HG02642 (cell line): ENCODE data around the gene TMEM8B.
"Not testable (repeated sequence)": the region's sequence is repeated elsewhere in the genome, so short reads cannot be mapped to it uniquely, and the experiment has no call there.

Experiments used
- ATAC-seq: cut with Tn5 transposase; IDR thresholded peaks from one replicate; pipeline ENCODE4 v1.9.1; 2021; ENCODE audit warnings: mild to moderate bottlenecking; ENCODE audit not compliant: unreplicated experiment, poor library complexity

The TMEM8B gene

GRCh38 chr9:35859990-35860339 is 30.9 kb downstream of the TMEM8B start:
- ATAC-seq: no peak

- ATAC-seq: no peak
Observed at GRCh38 chr9:35861161-35861897, 32.3 kb downstream of the TMEM8B start.

GRCh38 chr9:35862328-35862727 is 33.3 kb downstream of the TMEM8B start:
- ATAC-seq: no peak

GRCh38 chr9:35863583-35863982 is 34.6 kb downstream of the TMEM8B start:
- ATAC-seq: no peak

- no peak for ATAC-seq
Observed at GRCh38 chr9:35864695-35865255, 35.7 kb downstream of the TMEM8B start.

- no peak for ATAC-seq
Observed at GRCh38 chr9:35867538-35867937, 38.5 kb downstream of the TMEM8B start.

GRCh38 chr9:35868933-35869332 is 39.9 kb downstream of the TMEM8B start:
- ATAC-seq: no peak

- ATAC-seq: no peak
Observed at GRCh38 chr9:35869621-35870216, 40.7 kb downstream of the TMEM8B start.

- ATAC-seq: no peak
Observed at GRCh38 chr9:35870351-35870923, 41.4 kb downstream of the TMEM8B start, which contains the start of gene OR13J1. TSS of gene OR13J1 (minus strand) at chr9:35870401. CDS start at chr9:35870401, 0 bp downstream.

GRCh38 chr9:35871545-35871944 is 42.5 kb downstream of the TMEM8B start:
- ATAC-seq: no peak

- no peak for ATAC-seq
Observed at GRCh38 chr9:35872505-35872904, 43.5 kb downstream of the TMEM8B start.

- ATAC-seq: no peak
Observed at GRCh38 chr9:35882263-35882848, 53.3 kb downstream of the TMEM8B start.

- ATAC-seq: no peak
Observed at GRCh38 chr9:35882996-35883395, 54.0 kb downstream of the TMEM8B start.

GRCh38 chr9:35884908-35885307 is 55.9 kb downstream of the TMEM8B start:
- ATAC-seq: not testable (repeated sequence)

- no peak for ATAC-seq
Observed at GRCh38 chr9:35891646-35892045, 62.6 kb downstream of the TMEM8B start.

GRCh38 chr9:35892051-35892450 is 63.0 kb downstream of the TMEM8B start:
- ATAC-seq: no peak

- ATAC-seq: no peak
Observed at GRCh38 chr9:35896570-35896969, 67.5 kb downstream of the TMEM8B start.

GRCh38 chr9:35897376-35898099 is 68.5 kb downstream of the TMEM8B start:
- not testable (repeated sequence) for ATAC-seq

- ATAC-seq: no peak
Observed at GRCh38 chr9:35898337-35898736, 69.3 kb downstream of the TMEM8B start.

- no peak for ATAC-seq
Observed at GRCh38 chr9:35899021-35899420, 70.0 kb downstream of the TMEM8B start.
